Umbilical cord (tissue), 1 donor: Measurements from ENCODE around the gene BBS2. TPM values are rescaled to one million over a fixed set of nuclear protein-coding genes. Genes with fewer than 3 reads are reported as not detected.

Experiments
- total RNA-seq: library from RNA; depleted of rRNA; stranded (reverse); fragments of >200 nt; gene quantifications from one replicate; pipeline ENCODE4 v1.2.3, GENCODE V29; 2014; ENCODE audit warnings: low replicate concordance; ENCODE audit not compliant: insufficient read depth

Gene BBS2
- total RNA-seq, 1 donor from 2014 or later, result 52.7 TPM

Other genes with a start within 250 kb of the BBS2 start
- gene AMFR, start 94.5 kb downstream of the BBS2 start, total RNA-seq, result 199 TPM
- 68.4 TPM for gene NUDT21, start 68.7 kb downstream of the BBS2 start, total RNA-seq
- 10.6 TPM for gene OGFOD1, start 68.5 kb downstream of the BBS2 start, total RNA-seq
- gene MT4, start 45.0 kb upstream of the BBS2 start, total RNA-seq, result not detected
- not detected for gene MT3, start 69.5 kb upstream of the BBS2 start, total RNA-seq
- gene MT2A, start 88.6 kb upstream of the BBS2 start, total RNA-seq, result 12.0 TPM
- 47.4 TPM for gene MT1E, start 105.8 kb upstream of the BBS2 start, total RNA-seq
- gene MT1M, start 112.6 kb upstream of the BBS2 start, total RNA-seq, result not detected
- gene MT1A, start 118.6 kb upstream of the BBS2 start, total RNA-seq, result not detected
- gene MT1B, start 131.9 kb upstream of the BBS2 start, total RNA-seq, result not detected
- gene MT1F, start 137.9 kb upstream of the BBS2 start, total RNA-seq, result 6.5 TPM
- not detected for gene MT1G, start 148.0 kb upstream of the BBS2 start, total RNA-seq
- gene MT1H, start 149.8 kb upstream of the BBS2 start, total RNA-seq, result 13.0 TPM
- 2.9 TPM for gene MT1X, start 162.4 kb upstream of the BBS2 start, total RNA-seq
- 29.9 TPM for gene NUP93, start 210.1 kb upstream of the BBS2 start, total RNA-seq